SK-N-SH (cell line): ENCODE data around the gene PGLYRP3.

Experiments used
- CTCF ChIP-seq: fragments of 200-600 bp; sonication (generic); IDR thresholded peaks from 2 replicates; pipeline ENCODE4 v1.6.1; 2017; ENCODE audit warnings: antibody characterized with exemption, mild to moderate bottlenecking, moderate library complexity
- FOXJ3 ChIP-seq: sonication (generic); formaldehyde crosslinking; IDR thresholded peaks from 2 replicates; pipeline ENCODE4 v1.5.1; 2020; ENCODE audit warnings: mild to moderate bottlenecking, missing genetic modification reagents
- MAX ChIP-seq: IDR thresholded peaks from 2 replicates; pipeline ENCODE4 v1.4.0; 2012; ENCODE audit warnings: low read depth
- RFX5 ChIP-seq: IDR thresholded peaks from 2 replicates; pipeline ENCODE4 v1.6.1; 2012; ENCODE audit warnings: mild to moderate bottlenecking, improper control_type of control experiment, low read length
- USF2 ChIP-seq: fragments of 150-350 bp; IDR thresholded peaks from 2 replicates; pipeline ENCODE4 v1.6.1; 2017; ENCODE audit warnings: antibody characterized with exemption, low read length, low read depth, borderline replicate concordance
- ZBTB33 ChIP-seq: IDR thresholded peaks from 2 replicates; pipeline ENCODE4 v1.4.0; 2012; ENCODE audit warnings: low read depth, borderline replicate concordance

- TF ChIP-seq USF2 = no peak
- TF ChIP-seq CTCF = no peak
- TF ChIP-seq MAX = no peak
- TF ChIP-seq ZBTB33 = no peak
- no peak for TF ChIP-seq FOXJ3 (CRISPR knock-in tag)
- no peak for TF ChIP-seq RFX5
These were observed 5.5 kb downstream of the PGLYRP3 start for GRCh38 chr1:153307221-153307600.
